Subcutaneous adipose tissue (tissue), 4 donors: ENCODE results near the gene DAGLB. TPM values are rescaled to one million over a fixed set of nuclear protein-coding genes. Genes with fewer than 3 reads are reported as not detected.

ENCODE experiments used
- total RNA-seq, 4 donors: library from RNA; depleted of rRNA; stranded (reverse); fragments of >200 nt; gene quantifications; one replicate each; pipeline ENCODE4 v1.1.0, GENCODE V29; 2016
- TF ChIP-seq, protein P1 (sequence below): fragments of 450-650 bp; IDR thresholded peaks from one replicate; pipeline ENCODE4 v1.5.1; 2016; ENCODE audit warnings: low read depth, mild to moderate bottlenecking, control low read depth, antibody characterized with exemption, moderate library complexity

The DAGLB gene
- total RNA-seq, 4 donors from 2014 or later = 7.8 to 22.3 (median 16.3) TPM

DNA sequence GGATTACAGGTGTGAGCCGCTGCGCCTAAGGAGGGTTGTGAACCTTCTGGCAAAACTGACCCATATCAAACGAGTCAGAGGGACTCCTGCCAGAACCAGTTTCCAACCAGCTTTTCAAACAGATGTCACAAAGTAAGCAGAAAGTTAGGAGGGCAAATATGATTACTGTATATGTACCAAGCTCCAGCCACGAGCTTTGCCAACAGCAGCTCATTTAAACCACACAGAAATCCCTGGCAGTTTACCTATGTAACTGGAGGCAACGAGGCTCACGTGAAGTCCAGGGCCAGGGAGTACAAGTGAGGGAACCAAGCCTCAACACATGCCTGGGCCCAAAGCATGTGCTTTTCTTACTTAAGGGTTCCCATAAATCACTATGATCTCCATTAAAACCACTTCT, 12.5 kb upstream of the DAGLB start:
- TF ChIP-seq, protein P1, sequence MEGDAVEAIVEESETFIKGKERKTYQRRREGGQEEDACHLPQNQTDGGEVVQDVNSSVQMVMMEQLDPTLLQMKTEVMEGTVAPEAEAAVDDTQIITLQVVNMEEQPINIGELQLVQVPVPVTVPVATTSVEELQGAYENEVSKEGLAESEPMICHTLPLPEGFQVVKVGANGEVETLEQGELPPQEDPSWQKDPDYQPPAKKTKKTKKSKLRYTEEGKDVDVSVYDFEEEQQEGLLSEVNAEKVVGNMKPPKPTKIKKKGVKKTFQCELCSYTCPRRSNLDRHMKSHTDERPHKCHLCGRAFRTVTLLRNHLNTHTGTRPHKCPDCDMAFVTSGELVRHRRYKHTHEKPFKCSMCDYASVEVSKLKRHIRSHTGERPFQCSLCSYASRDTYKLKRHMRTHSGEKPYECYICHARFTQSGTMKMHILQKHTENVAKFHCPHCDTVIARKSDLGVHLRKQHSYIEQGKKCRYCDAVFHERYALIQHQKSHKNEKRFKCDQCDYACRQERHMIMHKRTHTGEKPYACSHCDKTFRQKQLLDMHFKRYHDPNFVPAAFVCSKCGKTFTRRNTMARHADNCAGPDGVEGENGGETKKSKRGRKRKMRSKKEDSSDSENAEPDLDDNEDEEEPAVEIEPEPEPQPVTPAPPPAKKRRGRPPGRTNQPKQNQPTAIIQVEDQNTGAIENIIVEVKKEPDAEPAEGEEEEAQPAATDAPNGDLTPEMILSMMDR = no peak

DNA sequence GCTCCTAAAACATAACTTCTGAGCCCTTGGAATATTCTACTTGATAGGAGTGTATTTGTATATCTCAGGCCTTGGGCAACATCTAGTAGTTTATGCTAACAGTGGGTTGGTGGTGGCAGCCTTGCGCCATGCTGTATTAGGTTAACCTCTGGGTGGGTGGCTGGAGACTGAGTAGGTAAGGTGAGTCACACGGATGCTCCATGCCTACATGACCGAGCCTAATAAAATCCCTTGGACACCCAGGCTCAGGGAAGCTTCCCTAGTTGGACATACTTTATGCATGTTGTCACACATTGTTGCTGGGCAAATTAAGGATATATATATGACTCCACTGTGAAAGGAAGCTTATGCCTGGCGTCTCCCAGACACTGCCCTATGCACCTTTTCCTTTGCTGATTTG, 6.0 kb upstream of the DAGLB start:
- TF ChIP-seq, protein P1 = no peak

DNA sequence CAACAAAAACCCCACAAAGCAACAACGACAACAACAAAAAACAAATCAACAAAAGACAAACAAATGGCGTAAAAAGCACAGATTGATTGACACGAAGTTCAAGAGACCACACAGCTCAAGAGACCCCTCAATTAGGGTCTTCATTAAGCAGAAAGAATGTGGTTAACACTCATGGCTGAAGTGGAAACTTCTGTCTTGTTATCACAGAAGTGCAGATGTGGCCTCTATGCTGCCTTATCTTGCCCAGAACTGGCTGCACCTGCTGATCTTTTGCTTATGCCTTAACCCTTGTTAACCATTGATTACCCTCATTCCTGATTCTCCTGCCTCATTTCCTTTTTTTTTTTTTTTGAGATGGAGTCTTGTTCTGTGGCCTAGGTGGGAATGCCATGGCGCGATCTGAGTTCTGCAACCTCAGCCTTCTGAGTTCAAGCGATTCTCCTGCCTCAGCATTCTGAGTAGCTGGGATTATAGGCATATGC, 3.5 kb upstream of the DAGLB start:
- TF ChIP-seq, protein P1 = no peak

DNA sequence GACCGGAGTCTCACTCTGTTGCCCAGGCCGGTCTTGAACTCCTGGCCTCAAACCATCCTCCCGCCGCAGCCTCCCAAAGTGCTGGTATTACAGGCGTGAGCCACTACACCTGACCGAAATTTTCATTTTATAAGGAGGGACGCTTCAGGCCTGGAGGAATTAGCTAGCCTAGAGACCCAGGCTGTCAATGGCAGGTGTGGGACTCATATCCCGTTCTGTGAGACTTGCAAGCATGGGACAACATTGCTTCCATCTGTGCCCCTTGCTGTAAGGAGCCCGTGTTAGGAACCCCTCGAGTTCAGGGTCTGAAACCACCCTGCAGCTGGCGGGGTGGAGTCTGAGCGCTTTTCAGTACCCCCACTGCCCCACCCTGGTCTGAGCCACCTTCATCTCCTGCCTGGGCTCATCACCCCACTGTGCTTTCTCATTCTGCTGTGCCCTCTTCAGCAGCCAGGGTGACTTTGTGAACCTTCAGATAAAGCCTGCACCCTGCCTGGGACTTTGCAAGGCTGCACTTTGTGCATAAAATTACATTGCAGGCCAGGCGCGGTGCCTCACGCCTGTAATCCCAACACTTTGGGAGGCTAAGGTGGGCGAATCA, 1.3 kb upstream of the DAGLB start:
- TF ChIP-seq, protein P1 = no peak

DNA sequence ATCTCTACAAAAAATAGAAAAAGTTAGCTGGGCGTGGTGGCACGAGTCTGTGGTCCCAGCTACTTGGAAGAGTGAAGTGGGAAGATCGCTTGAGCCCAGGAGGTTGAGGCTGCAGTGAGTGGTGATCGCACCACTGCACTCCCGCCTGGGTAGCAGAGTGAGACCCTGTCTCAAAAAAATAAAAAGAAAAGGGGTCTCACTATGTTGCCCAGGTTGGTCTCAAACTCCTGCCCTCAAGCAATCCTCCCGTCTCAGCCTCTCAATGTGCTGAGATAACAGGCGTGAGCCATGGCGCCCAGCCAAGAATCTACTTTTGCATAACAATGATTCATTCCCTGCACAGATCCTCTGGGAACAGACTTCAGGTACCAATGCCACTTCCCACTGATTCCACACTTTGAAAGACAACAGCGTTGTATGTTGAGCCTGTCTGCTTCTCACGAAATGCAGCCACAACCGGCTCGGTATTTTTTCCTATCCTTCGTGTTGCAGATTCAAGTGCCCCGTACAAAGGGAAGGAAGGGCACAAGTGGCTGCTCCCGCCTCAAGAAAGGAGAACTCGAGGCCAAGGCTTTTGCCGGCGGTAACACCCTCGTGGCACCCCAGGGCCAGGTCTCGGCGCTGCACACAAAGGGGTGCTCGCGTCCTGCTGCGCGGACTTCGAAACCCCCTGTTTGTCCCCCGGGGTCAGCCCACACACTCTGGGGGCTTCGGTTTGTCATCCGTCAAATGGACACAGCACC, 745 bp downstream of the DAGLB start:
- TF ChIP-seq, protein P1 = no peak

DNA sequence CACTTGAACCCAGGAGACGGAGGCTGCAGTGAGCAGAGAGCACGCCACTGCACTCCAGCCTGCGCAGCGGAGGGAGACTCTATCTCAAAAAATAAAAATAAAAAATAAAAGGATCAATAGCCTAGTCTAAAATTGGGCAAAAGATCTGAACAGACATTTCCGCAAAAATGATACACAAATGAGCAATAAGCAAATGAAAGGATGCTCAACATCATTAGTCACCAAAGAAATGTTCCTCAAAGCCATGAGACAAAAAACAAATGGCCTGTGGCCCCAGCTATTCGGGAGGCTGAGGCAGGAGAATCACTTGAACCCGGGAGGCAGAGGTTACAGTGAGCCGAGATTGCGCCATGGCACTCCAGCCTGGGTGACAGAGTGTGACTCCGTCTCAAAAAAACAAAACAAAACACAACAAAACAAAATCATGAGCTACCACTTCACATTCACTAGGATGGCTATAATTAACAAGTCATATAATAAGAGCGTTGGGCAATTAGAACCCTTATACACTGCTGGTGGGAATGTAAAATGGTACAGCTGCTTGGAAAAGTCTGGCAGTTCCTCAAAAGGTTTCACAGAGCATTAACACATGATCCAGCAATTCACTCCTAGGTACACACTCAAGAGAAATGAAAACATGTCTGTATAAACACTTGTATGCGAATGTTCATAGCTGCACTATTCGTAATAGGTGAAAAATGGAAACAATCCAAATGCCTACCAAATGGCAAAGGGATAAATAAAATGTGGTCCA, 3.1 kb downstream of the DAGLB start:
- TF ChIP-seq, protein P1 = no peak

DNA sequence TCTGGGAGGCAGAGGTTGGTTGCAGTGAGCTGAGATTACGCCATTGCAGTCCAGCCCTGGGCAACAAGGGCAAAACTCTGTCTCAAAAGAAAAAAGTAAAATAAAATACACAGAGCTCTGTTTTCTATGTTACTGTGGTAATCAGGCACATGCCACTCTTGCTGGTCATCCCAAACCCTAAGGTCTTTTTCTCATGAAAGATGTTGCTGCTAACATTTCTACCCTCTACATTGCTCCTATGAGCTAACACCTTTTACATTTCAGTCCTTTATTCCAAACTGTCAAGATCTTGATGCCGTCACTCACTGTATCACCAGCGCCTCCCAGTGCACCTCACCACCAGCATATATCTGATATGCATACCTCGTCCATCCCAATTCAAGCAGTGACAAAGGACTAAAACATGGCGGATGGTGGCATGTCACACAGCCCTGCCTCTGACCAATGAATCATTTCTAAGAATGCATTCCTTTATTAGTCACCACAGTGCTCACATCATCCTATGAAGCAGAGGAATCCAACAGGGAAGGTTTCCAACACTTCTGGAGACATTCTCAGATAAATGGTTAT, 4.3 kb downstream of the DAGLB start:
- TF ChIP-seq, protein P1 = no peak
